Renal cortex interstitium (tissue), 11 donors: Measurements from ENCODE around the gene HEXA. TPM values are rescaled to one million over a fixed set of nuclear protein-coding genes. Genes with fewer than 3 reads are reported as not detected.
A peak's percentile ranks its signal among the peaks of the same experiment; 100 is the strongest.

Experiments used
- DNase-seq, 11 donors: peaks; one replicate each; pipeline ENCODE4 v3.0.0-alpha.2; 2013; ENCODE audit warnings: low read depth in 9 of 11, low spot score in 4 of 11; ENCODE audit errors: extremely low read depth in 1 of 11
- polyA plus RNA-seq, 3 donors: library from polyadenylated mRNA; unstranded; fragments of 120-200 nt; gene quantifications; one replicate each; pipeline ENCODE4 v1.2.1, GENCODE V29; 2013; ENCODE audit not compliant: insufficient read length in 3 of 3

Gene HEXA
- polyA plus RNA-seq, 3 donors = 105 to 135 (median 111) TPM

DNA sequence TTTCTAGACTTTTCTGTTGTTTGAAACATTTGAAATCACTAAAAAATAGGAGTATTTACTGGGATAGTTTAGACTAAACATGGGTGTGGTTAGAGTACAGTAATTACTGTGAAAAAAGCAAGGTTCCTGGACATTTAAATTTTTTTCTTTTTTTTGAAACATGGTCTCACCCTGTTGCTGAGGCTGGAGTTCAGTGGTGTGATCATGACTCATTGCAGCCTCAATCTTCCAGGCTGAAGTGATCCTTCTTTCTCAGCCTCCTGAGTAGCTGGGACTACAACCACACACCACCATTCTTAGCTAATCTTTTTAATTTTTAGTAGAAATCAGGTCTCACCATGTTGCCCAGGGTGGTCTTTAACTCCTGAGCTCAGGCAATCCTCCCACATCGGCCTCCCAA, 35.4 kb downstream of the HEXA start:
- no peak for DNase-seq

DNA sequence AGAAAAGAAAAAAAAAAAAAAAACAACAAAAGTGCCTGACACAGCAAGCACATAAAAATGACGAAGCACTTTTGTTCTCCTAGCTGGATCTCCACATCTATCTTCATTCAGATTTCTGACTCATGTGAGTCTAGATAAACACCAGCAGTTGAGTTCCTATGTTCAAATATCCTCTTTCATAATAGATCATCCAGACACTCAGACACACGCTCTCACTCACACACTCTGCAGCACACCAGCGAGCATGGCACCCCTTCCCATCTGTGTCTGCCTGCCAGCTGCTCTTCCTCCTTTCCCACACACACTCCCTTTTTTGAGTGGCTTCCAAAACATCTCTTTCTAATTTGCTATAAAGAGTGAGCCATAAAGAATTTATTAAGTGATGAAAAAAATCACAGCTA, 36.0 kb downstream of the HEXA start:
- peak in 7 of 11 donors; percentile 27 to 57 (median 46) for DNase-seq

GRCh38 chr15:72338617-72339321, 37.0 kb downstream of the HEXA start:
- DNase-seq = no peak

GRCh38 chr15:72338148-72338547, 37.7 kb downstream of the HEXA start:
- DNase-seq = no peak

DNA sequence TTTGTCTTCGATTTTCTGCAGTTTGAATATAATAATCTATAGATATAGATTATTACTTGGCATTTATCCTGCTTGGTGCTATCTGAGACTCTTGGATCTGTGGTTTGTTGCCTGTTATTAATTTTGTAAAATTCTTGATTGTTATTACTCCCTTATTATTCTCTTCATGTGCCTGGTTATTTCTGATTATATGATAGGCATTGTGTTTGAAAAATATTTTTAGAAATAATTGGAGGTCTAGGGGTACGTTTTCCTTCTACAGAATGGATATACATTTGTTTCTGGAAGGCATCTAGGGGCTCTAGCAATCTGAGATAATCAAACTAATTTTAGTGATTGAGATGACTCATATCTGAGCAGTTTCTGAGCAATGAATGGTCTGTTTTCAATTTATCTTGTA, 41.0 kb downstream of the HEXA start:
- no peak for DNase-seq

- DNase-seq = no peak
These were observed 44.8 kb downstream of the HEXA start for GRCh38 chr15:72331021-72331420.

DNA sequence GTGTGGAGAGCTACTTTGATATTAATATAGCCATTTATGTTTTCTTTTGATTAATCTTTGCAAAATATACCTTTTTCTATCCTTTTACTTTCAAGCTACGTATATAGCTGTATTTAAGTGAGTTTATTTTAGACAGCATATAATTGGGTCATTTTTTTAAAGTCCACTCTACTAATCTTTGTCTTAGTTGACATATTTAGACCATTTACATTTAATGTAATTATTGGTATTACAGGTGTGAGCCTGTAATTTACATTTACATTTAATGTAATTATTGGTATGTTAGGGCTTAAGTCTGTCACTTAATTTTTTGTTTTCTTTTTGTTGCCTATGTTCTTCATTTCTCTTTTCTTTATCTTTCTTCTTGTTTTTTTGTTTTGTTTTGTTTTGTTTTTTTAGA, 52.1 kb downstream of the HEXA start:
- no peak for DNase-seq

DNA sequence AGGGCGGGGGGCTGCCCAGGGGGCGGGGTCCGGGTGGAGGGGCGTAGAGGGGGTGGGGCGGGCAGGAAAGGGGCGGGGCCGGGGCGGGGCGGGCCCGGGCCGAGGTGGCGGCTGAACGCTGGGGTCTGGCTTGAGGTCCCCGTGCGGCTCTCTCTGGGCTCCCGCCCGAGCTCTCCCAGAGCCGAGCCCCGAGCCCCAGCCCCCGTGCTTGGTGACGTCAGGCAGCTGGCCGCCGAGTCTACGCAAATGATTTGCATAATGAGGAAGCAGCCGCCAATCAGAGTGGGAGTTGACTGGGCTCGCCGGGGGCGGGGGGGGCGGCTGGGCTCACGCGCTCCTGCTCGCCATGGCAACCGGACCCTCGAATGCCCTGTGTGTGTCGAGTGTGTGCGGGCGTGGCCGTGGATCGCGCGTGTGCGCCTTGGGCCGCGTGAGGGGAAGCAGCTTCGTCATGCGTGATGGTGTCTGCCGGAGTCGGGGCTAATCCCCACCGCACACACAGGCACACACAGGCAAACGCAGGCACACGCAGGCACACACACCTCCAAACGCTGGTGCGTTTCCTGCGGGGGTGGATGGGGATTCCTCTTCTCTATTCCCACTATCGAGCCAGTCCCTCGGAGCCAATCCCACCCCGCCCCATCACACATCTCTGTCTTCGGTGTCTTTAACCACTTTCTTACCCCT, 55.7 kb downstream of the HEXA start, which contains the start of gene CELF6:
TSS of gene CELF6 (minus strand) at position 173 of the 687 bp plus-strand sequence. CDS start 283 bp downstream, outside the sequence.
- peak in 10 of 11 donors; percentile 47 to 84 (median 75) for DNase-seq

GRCh38 chr15:72319360-72319984, 56.3 kb downstream of the HEXA start:
- DNase-seq = peak in 10 of 11 donors; percentile 66 to 82 (median 77)

- no peak for DNase-seq
These were observed 57.3 kb downstream of the HEXA start for GRCh38 chr15:72318408-72318942.

- DNase-seq = no peak
These were observed 60.0 kb downstream of the HEXA start for GRCh38 chr15:72315706-72316370.

GRCh38 chr15:72313881-72314280, 61.9 kb downstream of the HEXA start:
- no peak for DNase-seq

GRCh38 chr15:72313448-72313840, 62.4 kb downstream of the HEXA start:
- no peak for DNase-seq

DNA sequence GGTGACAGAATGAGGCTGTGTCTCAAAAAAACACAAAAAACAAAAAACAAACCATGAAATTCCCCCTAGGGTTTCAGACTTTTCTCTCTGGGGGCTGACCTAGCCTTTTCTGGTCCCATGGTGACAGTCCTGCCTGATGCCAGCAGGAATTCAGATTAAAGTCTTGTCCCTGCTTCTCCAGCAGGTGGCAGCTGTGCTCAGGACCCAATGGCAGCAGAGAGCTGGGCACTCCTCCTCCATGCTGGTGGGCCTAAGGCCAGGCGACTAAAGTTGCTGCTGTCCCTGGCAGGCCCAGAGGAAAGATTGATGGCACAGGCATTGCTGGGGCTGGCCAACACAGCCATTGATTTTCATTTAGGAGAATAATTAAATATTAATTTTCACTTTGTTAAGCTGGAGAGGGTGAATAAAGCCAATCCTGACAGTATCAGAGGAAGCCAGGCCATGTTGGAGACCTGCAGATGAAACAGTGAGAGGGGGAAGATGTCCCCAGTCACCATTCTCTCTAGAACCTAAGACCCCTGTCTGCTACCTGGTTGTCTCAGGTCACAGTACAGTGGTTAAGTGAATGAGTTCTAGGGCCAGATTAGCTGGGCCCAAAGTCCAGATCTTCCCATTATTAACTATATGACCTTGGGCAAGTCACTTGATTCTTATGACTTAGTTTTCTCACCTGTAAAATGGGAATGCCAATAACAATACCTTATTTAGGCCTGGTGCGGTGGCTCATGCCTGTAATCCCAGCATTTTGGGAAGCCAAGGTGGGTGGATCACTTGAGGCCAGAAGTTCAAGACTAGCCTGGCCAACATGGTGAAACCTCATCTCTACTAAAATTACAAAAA, 63.0 kb downstream of the HEXA start:
- DNase-seq = peak in 10 of 11 donors; percentile 13 to 45 (median 28)

- no peak for DNase-seq
These were observed 68.8 kb downstream of the HEXA start for GRCh38 chr15:72307026-72307425.

GRCh38 chr15:72306211-72306785, 69.5 kb downstream of the HEXA start:
- no peak for DNase-seq

- no peak for DNase-seq
These were observed 71.2 kb downstream of the HEXA start for GRCh38 chr15:72304596-72304995.

- DNase-seq = no peak
These were observed 72.9 kb downstream of the HEXA start for GRCh38 chr15:72302955-72303354.
